GM12892 (cell line): ENCODE data around the gene ETAA1.

Source experiments
- POLR2A ChIP-seq: IDR thresholded peaks from 2 replicates; pipeline ENCODE4 v1.6.1; 2011; ENCODE audit warnings: low read depth, low read length, control low read depth
- POLR2AphosphoS5 ChIP-seq: IDR thresholded peaks from 2 replicates; pipeline ENCODE4 v1.6.1; 2011; ENCODE audit warnings: low read depth, low read length, control low read depth
- TAF1 ChIP-seq: IDR thresholded peaks from 2 replicates; pipeline ENCODE4 v1.6.1; 2011; ENCODE audit warnings: low read depth, mild to moderate bottlenecking, control low read depth, low read length, borderline replicate concordance

GRCh38 chr2:67455219-67456142 is 58.3 kb downstream of the ETAA1 start:
- no peak for TF ChIP-seq POLR2AphosphoS5
- no peak for TF ChIP-seq TAF1
- no peak for TF ChIP-seq POLR2A
